ENCODE data around the gene PLCG1. TPM values are rescaled to one million over a fixed set of nuclear protein-coding genes. Genes with fewer than 3 reads are reported as not detected.

The PLCG1 gene
- total RNA-seq, 2 donors from 2014 or later = 185 to 255 TPM

- TF ChIP-seq CTCF (IDR thresholded peaks at IDR 0.05) = no peak
- no peaks in the 10 kb centered on the region for H3K9me3 ChIP-seq
- ATAC-seq (ENCODE audit: insufficient number of reproducible peaks, low FRiP score, low read depth) = peak; percentile 3
- H3K27ac ChIP-seq = peak overlapping the region; percentile 92 to 94
- H3K4me3 ChIP-seq = peak overlapping the region; percentile 92
- H3K36me3 ChIP-seq = no peaks in the 10 kb centered on the region
- peak; percentile 38 for DNase-seq (ENCODE audit: low spot score)
- H3K27me3 ChIP-seq (replicated peaks; ENCODE audit: insufficient read depth) = no peaks in the 10 kb centered on the region
- peaks cover 6 to 50% of the 10 kb centered on the region in 2 donors for H3K4me1 ChIP-seq (ENCODE audit: control insufficient read depth in 1 of 2, low read depth in 2 of 2)
Measured at GRCh38 chr20:41137614-41138474, 501 bp downstream of the PLCG1 start.

- TF ChIP-seq CTCF (IDR thresholded peaks at IDR 0.05) = no peak
- no peaks in the 10 kb centered on the region for H3K36me3 ChIP-seq
- no peaks in the 10 kb centered on the region for H3K9me3 ChIP-seq
- ATAC-seq (ENCODE audit: insufficient number of reproducible peaks, low FRiP score, low read depth) = no peak
- H3K4me3 ChIP-seq = peak overlapping the region; percentile 92
- no peaks in the 10 kb centered on the region for H3K27me3 ChIP-seq (replicated peaks; ENCODE audit: insufficient read depth)
- no peak for DNase-seq (ENCODE audit: low spot score)
- H3K27ac ChIP-seq = peak overlapping the region; percentile 92 to 94
- H3K4me1 ChIP-seq (ENCODE audit: control insufficient read depth in 1 of 2, low read depth in 2 of 2) = peaks cover 6 to 52% of the 10 kb centered on the region in 2 donors
Measured at GRCh38 chr20:41138475-41139226, 1.3 kb downstream of the PLCG1 start.

GRCh38 chr20:41139227-41140093 lies 2.1 kb downstream of the PLCG1 start:
- Histone ChIP-seq H3K36me3 (no peaks in the 10 kb centered on the region), H3K27me3 (replicated peaks; ENCODE audit: insufficient read depth) (no peaks in the 10 kb centered on the region), H3K27ac (peak overlapping the region; percentile 37 to 94), H3K9me3 (no peaks in the 10 kb centered on the region), H3K4me1 (ENCODE audit: control insufficient read depth in 1 of 2, low read depth in 2 of 2) (peaks cover 6 to 52% of the 10 kb centered on the region in 2 donors), H3K4me3 (peak overlapping the region; percentile 92)
- no peak for ATAC-seq (ENCODE audit: insufficient number of reproducible peaks, low FRiP score, low read depth)
- TF ChIP-seq CTCF (IDR thresholded peaks at IDR 0.05) = no peak
- no peak for DNase-seq (ENCODE audit: low spot score)

GRCh38 chr20:41140226-41141133 lies 3.1 kb downstream of the PLCG1 start:
- no peak for TF ChIP-seq CTCF (IDR thresholded peaks at IDR 0.05)
- Histone ChIP-seq H3K27ac (peak overlapping the region; percentile 44 to 94), H3K4me3 (peak overlapping the region; percentile 8), H3K27me3 (replicated peaks; ENCODE audit: insufficient read depth) (no peaks in the 10 kb centered on the region), H3K9me3 (no peaks in the 10 kb centered on the region), H3K36me3 (no peaks in the 10 kb centered on the region), H3K4me1 (ENCODE audit: control insufficient read depth in 1 of 2, low read depth in 2 of 2) (peaks cover 7 to 55% of the 10 kb centered on the region in 2 donors)
- no peak for DNase-seq (ENCODE audit: low spot score)
- no peak for ATAC-seq (ENCODE audit: insufficient number of reproducible peaks, low FRiP score, low read depth)

Measured in thoracic aorta (tissue), 2 donors.